Gastrocnemius medialis (tissue), 4 donors: ENCODE measurements around the gene ADAMTS2.

Experiments
- CTCF ChIP-seq, 5 experiments: fragments of 450-650 bp in 3 of 5; fragments of 200-600 bp in 2 of 5; sonication (generic) in 2 of 5; IDR thresholded peaks in 4 of 5; conservative IDR thresholded peaks in 1 of 5; 1 replicate in 4 of 5; 2 replicates in 1 of 5; pipeline ENCODE4 v1.5.1; 2016 to 2019; ENCODE audit warnings: antibody characterized with exemption in 5 of 5, mild to moderate bottlenecking in 3 of 5, moderate library complexity in 3 of 5
- POLR2A ChIP-seq, 2 donors: fragments of 450-650 bp; IDR thresholded peaks; one replicate each; pipeline ENCODE4 v1.6.1; 2017; ENCODE audit warnings: antibody characterized with exemption in 2 of 2, mild to moderate bottlenecking in 2 of 2, moderate library complexity in 2 of 2

GRCh38 chr5:179266291-179267070, 78.8 kb downstream of the ADAMTS2 start:
- TF ChIP-seq CTCF (IDR thresholded peaks at IDR 0.05 in 4 of 5, conservative IDR thresholded peaks at IDR 0.05 in 1 of 5) (no peak), POLR2A (IDR thresholded peaks at IDR 0.05) (no peak)
